ENCODE results near the gene CNTNAP2.

- TF ChIP-seq CTCF (IDR thresholded peaks at IDR 0.05 in 2 of 3, conservative IDR thresholded peaks at IDR 0.05 in 1 of 3; ENCODE audit: insufficient read depth in 2 of 3, low read depth in 1 of 3, low read length in 3 of 3) (no peak), E2F4 (CRISPR knock-in tag; IDR thresholded peaks at IDR 0.05; ENCODE audit: low read depth) (no peak), SP2 (IDR thresholded peaks at IDR 0.05; ENCODE audit: extremely low read depth, low read depth, low read length, poor library complexity, severe bottlenecking) (no peak), PBX2 (CRISPR knock-in tag; IDR thresholded peaks at IDR 0.05; ENCODE audit: low read depth) (no peak), PBX2 (tag; conservative IDR thresholded peaks at IDR 0.05; ENCODE audit: low read depth) (no peak), ZNF184 (CRISPR knock-in tag; IDR thresholded peaks at IDR 0.05) (no peak), HDAC6 (IDR thresholded peaks at IDR 0.05; ENCODE audit: low read depth, low read length) (no peak), HSF4 (CRISPR knock-in tag; IDR thresholded peaks at IDR 0.05; ENCODE audit: borderline replicate concordance) (no peak), KDM5B (IDR thresholded peaks at IDR 0.05; ENCODE audit: insufficient replicate concordance, low read depth, low read length) (no peak), CBFA2T2 (conservative IDR thresholded peaks at IDR 0.05) (no peak), ELK1 (CRISPR knock-in tag; IDR thresholded peaks at IDR 0.05) (no peak), KDM4B (IDR thresholded peaks at IDR 0.05; ENCODE audit: borderline replicate concordance in 2 of 2, low read depth in 1 of 2) (no peak), RAD21 (CRISPR knock-in tag; conservative IDR thresholded peaks at IDR 0.05 in 1 of 2, IDR thresholded peaks at IDR 0.05 in 1 of 2) (no peak)
Observed at GRCh38 chr7:148256433-148256832, 2139.8 kb downstream of the CNTNAP2 start.
